NB4 (cell line): ENCODE measurements around the gene COG8.
"Not testable (repeated sequence)": the region's sequence is repeated elsewhere in the genome, so short reads cannot be mapped to it uniquely, and the experiment has no call there.

ENCODE experiments used
- MYC ChIP-seq: IDR thresholded peaks from 2 replicates; pipeline ENCODE4 v1.6.1; 2011; ENCODE audit warnings: low read depth, low read length
- POLR2A ChIP-seq: IDR thresholded peaks from 2 replicates; pipeline ENCODE4 v1.6.1; 2011; ENCODE audit warnings: mild to moderate bottlenecking; ENCODE audit not compliant: insufficient read length; ENCODE audit errors: extremely low read depth
- TF ChIP-seq, protein P1 (sequence below): IDR thresholded peaks from one replicate; pipeline ENCODE4 v1.5.1; 2012; ENCODE audit warnings: low read depth, low read length
- TF ChIP-seq, protein P2 (sequence below): IDR thresholded peaks from 2 replicates; pipeline ENCODE4 v1.6.1; 2011; ENCODE audit warnings: low read depth, low read length

DNA sequence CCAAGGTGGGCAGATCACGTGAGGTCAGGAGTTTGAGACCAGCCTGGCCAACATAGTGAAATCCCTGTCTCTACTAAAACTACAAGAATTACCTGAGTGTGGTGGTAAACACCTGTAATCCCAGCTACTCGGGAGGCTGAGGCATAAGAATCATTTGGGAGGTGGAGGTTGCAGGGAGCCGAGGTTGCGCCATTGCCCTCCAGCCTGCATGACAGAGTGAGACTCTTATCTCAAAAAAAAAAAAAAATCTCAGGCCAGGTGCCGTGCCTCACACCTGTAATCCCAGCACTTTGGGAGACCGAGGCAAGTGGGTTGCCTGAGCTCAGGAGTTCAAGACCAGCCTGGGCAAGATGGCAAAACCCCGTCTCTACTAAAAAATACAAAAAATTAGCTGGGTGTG is 42.6 kb downstream of the COG8 start:
- TF ChIP-seq, protein P1, sequence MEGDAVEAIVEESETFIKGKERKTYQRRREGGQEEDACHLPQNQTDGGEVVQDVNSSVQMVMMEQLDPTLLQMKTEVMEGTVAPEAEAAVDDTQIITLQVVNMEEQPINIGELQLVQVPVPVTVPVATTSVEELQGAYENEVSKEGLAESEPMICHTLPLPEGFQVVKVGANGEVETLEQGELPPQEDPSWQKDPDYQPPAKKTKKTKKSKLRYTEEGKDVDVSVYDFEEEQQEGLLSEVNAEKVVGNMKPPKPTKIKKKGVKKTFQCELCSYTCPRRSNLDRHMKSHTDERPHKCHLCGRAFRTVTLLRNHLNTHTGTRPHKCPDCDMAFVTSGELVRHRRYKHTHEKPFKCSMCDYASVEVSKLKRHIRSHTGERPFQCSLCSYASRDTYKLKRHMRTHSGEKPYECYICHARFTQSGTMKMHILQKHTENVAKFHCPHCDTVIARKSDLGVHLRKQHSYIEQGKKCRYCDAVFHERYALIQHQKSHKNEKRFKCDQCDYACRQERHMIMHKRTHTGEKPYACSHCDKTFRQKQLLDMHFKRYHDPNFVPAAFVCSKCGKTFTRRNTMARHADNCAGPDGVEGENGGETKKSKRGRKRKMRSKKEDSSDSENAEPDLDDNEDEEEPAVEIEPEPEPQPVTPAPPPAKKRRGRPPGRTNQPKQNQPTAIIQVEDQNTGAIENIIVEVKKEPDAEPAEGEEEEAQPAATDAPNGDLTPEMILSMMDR, result not testable (repeated sequence)
- TF ChIP-seq, protein P2, sequence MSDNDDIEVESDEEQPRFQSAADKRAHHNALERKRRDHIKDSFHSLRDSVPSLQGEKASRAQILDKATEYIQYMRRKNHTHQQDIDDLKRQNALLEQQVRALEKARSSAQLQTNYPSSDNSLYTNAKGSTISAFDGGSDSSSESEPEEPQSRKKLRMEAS, result not testable (repeated sequence)
- not testable (repeated sequence) for TF ChIP-seq POLR2A, MYC
